Memory B cell (primary cell): ENCODE results near the gene MAPK4.
"Not testable (repeated sequence)": the region's sequence is repeated elsewhere in the genome, so short reads cannot be mapped to it uniquely, and the experiment has no call there.

ENCODE experiments used
- ATAC-seq: fragments of 150-1000 bp; cut with Tn5 transposase; 2 replicates; pipeline ENCODE4 v1.10.0; 2021; ENCODE audit warnings: low read depth, mild to moderate bottlenecking, moderate library complexity
- DNase-seq, 2 donors: peaks; one replicate each; pipeline ENCODE4 v3.0.0; 2022; ENCODE audit warnings: low spot score in 2 of 2
- H3K27ac Mint-ChIP-seq: one replicate; pipeline ENCODE4 v1.8.0; 2022; ENCODE audit warnings: mild to moderate bottlenecking, moderate library complexity, mixed read lengths
- H3K27me3 Mint-ChIP-seq: one replicate; pipeline ENCODE4 v1.8.0; 2022; ENCODE audit warnings: mixed read lengths
- H3K36me3 Mint-ChIP-seq: one replicate; pipeline ENCODE4 v1.8.0; 2022; ENCODE audit warnings: mild to moderate bottlenecking, mixed read lengths
- H3K4me1 Mint-ChIP-seq: one replicate; pipeline ENCODE4 v1.8.0; 2022; ENCODE audit warnings: mixed read lengths
- H3K4me3 Mint-ChIP-seq: one replicate; pipeline ENCODE4 v1.8.0; 2022; ENCODE audit warnings: mild to moderate bottlenecking, moderate library complexity, mixed read lengths
- H3K9me3 Mint-ChIP-seq: one replicate; pipeline ENCODE4 v1.8.0; 2022; ENCODE audit warnings: mixed read lengths

MAPK4 gene

GRCh38 chr18:50560681-50561629 lies 1.1 kb downstream of the MAPK4 start:
- peaks cover under 1% of the 10 kb centered on the region for H3K36me3 Mint-ChIP-seq
- no peak overlapping the region for H3K27ac Mint-ChIP-seq
- DNase-seq (no peak), ATAC-seq (no peak)
- H3K4me3 Mint-ChIP-seq: peak overlapping the region; percentile 63
- H3K9me3 Mint-ChIP-seq: peaks cover 3% of the 10 kb centered on the region
- H3K27me3 Mint-ChIP-seq: peaks cover 23% of the 10 kb centered on the region
- no peaks in the 10 kb centered on the region for H3K4me1 Mint-ChIP-seq

GRCh38 chr18:50562258-50562657 lies 2.4 kb downstream of the MAPK4 start:
- not testable (repeated sequence) for H3K27ac Mint-ChIP-seq, H3K36me3 Mint-ChIP-seq, H3K4me3 Mint-ChIP-seq, DNase-seq, ATAC-seq, H3K9me3 Mint-ChIP-seq, H3K4me1 Mint-ChIP-seq
- peaks cover 23% of the 10 kb centered on the region for H3K27me3 Mint-ChIP-seq

GRCh38 chr18:50562686-50563085 lies 2.8 kb downstream of the MAPK4 start:
- no peak for DNase-seq
- H3K27ac Mint-ChIP-seq: no peak overlapping the region
- H3K4me1 Mint-ChIP-seq: no peaks in the 10 kb centered on the region
- no peak for ATAC-seq
- no peaks in the 10 kb centered on the region for H3K9me3 Mint-ChIP-seq
- peaks cover 21% of the 10 kb centered on the region for H3K27me3 Mint-ChIP-seq
- H3K36me3 Mint-ChIP-seq: no peaks in the 10 kb centered on the region
- no peak overlapping the region for H3K4me3 Mint-ChIP-seq

- Mint-ChIP-seq H3K4me1 (no peaks in the 10 kb centered on the region), H3K27ac (no peak overlapping the region), H3K9me3 (peaks cover under 1% of the 10 kb centered on the region), H3K27me3 (peaks cover 17% of the 10 kb centered on the region), H3K4me3 (no peak overlapping the region), H3K36me3 (no peaks in the 10 kb centered on the region)
- DNase-seq (no peak), ATAC-seq (no peak)
These were observed 3.5 kb downstream of the MAPK4 start for GRCh38 chr18:50563376-50563775.

- Mint-ChIP-seq H3K27me3 (peaks cover 6% of the 10 kb centered on the region), H3K9me3 (peaks cover 5% of the 10 kb centered on the region)
These were observed 10.0 kb downstream of the MAPK4 start for GRCh38 chr18:50569930-50570329.

GRCh38 chr18:50571606-50572005 lies 11.7 kb downstream of the MAPK4 start:
- ATAC-seq (no peak), DNase-seq (no peak)
- Mint-ChIP-seq H3K9me3 (peaks cover 5% of the 10 kb centered on the region), H3K27ac (no peak overlapping the region), H3K36me3 (peaks cover 3% of the 10 kb centered on the region), H3K27me3 (peaks cover 5% of the 10 kb centered on the region), H3K4me3 (no peak overlapping the region), H3K4me1 (no peaks in the 10 kb centered on the region)

More at GRCh38 chr18:50569930-50570329, 10.0 kb downstream of the MAPK4 start:
- DNase-seq (no peak), ATAC-seq (no peak)
- Mint-ChIP-seq H3K4me3 (no peak overlapping the region), H3K4me1 (no peaks in the 10 kb centered on the region), H3K36me3 (peaks cover 3% of the 10 kb centered on the region), H3K27ac (no peak overlapping the region)

- H3K4me1 Mint-ChIP-seq, H3K4me3 Mint-ChIP-seq, H3K27ac Mint-ChIP-seq, ATAC-seq, H3K9me3 Mint-ChIP-seq, DNase-seq, H3K27me3 Mint-ChIP-seq, H3K36me3 Mint-ChIP-seq: not testable (repeated sequence)
These were observed 13.3 kb downstream of the MAPK4 start for GRCh38 chr18:50573196-50573595.

DNA sequence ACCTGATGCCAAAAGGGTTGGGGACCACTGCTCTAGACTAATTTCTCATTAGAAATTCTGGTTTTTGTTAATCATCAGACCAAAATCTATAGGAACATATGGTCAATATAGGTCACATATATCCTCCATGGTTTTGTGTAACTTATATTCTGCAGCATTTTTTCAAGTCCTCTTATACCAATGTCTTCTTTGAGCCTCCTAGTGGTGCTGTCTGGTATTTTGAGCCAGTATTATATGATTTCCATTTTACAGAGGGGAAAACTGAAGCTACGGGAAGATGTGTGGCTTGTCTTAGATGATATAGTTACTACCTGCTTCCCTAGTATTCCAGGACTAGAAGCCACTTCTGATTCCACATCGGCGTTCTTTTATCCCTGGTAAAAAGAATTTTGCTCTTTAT lies 13.8 kb downstream of the MAPK4 start:
- peaks cover 7% of the 10 kb centered on the region for H3K9me3 Mint-ChIP-seq
- H3K27me3 Mint-ChIP-seq: peaks cover 7% of the 10 kb centered on the region
- no peaks in the 10 kb centered on the region for H3K4me1 Mint-ChIP-seq
- no peak overlapping the region for H3K4me3 Mint-ChIP-seq
- no peak overlapping the region for H3K27ac Mint-ChIP-seq
- H3K36me3 Mint-ChIP-seq: peaks cover under 1% of the 10 kb centered on the region
- no peak for ATAC-seq
- DNase-seq: no peak

GRCh38 chr18:50578030-50578429 lies 18.1 kb downstream of the MAPK4 start:
- H3K27me3 Mint-ChIP-seq: peaks cover 17% of the 10 kb centered on the region
- peaks cover 9% of the 10 kb centered on the region for H3K9me3 Mint-ChIP-seq
- H3K27ac Mint-ChIP-seq: no peak overlapping the region
- ATAC-seq (no peak), DNase-seq (no peak)
- H3K4me1 Mint-ChIP-seq: no peaks in the 10 kb centered on the region
- H3K4me3 Mint-ChIP-seq: no peak overlapping the region
- H3K36me3 Mint-ChIP-seq: no peaks in the 10 kb centered on the region

DNA sequence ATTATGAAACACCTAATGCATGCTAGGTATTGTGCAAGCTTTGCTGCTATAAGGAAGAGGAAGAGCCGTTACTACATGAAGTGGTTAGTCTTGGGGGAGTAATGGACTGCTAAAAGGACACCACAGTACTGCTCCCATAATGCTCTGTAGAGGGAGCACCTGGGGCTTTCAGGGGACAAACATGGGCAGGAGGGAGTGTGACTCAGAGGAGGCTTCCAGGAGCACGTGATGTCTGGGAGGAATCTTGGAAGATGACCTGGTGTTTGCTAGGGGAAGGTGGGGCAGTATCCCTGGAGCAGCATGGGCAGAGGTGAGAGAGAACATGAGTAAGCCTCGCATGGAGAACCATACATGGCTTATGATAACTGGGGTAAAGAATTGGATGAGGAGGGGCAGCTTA lies 18.8 kb downstream of the MAPK4 start:
- ATAC-seq (no peak), DNase-seq (no peak)
- no peaks in the 10 kb centered on the region for H3K36me3 Mint-ChIP-seq
- peaks cover 10% of the 10 kb centered on the region for H3K9me3 Mint-ChIP-seq
- H3K4me1 Mint-ChIP-seq: no peaks in the 10 kb centered on the region
- H3K4me3 Mint-ChIP-seq: no peak overlapping the region
- H3K27ac Mint-ChIP-seq: no peak overlapping the region
- peaks cover 17% of the 10 kb centered on the region for H3K27me3 Mint-ChIP-seq

GRCh38 chr18:50579061-50579774 lies 19.3 kb downstream of the MAPK4 start:
- Mint-ChIP-seq H3K9me3 (peaks cover 10% of the 10 kb centered on the region), H3K27me3 (peaks cover 17% of the 10 kb centered on the region), H3K4me1 (no peaks in the 10 kb centered on the region), H3K27ac (no peak overlapping the region), H3K36me3 (no peaks in the 10 kb centered on the region), H3K4me3 (no peak overlapping the region)
- no peak for ATAC-seq
- DNase-seq: no peak

DNA sequence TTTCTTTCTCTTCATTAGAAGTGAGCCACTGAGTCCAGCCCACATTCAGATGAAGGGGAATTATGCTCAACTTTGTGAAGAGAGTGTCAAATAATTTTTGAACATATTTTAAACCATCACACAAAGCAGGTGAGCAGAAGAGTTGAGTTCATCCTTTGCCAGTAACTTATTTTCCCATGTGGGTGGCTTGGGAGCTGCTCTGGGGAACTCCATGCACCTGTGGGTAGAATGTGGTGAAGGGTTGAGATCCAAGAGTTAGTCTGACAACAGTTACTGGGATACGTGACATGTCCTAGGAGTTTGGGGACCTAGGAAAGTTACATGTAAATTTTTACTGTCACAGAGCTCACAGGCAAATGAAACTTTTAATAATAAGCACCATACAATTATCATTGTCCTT lies 21.6 kb downstream of the MAPK4 start:
- Mint-ChIP-seq H3K9me3 (peaks cover 10% of the 10 kb centered on the region), H3K4me3 (no peak overlapping the region), H3K27ac (no peak overlapping the region), H3K27me3 (peaks cover 14% of the 10 kb centered on the region), H3K36me3 (no peaks in the 10 kb centered on the region), H3K4me1 (no peaks in the 10 kb centered on the region)
- no peak for ATAC-seq
- no peak for DNase-seq

- Mint-ChIP-seq H3K4me3 (no peak overlapping the region), H3K27ac (no peak overlapping the region), H3K4me1 (no peaks in the 10 kb centered on the region), H3K27me3 (peaks cover 14% of the 10 kb centered on the region), H3K36me3 (no peaks in the 10 kb centered on the region), H3K9me3 (peaks cover 10% of the 10 kb centered on the region)
- ATAC-seq (no peak), DNase-seq (no peak)
These were observed 22.6 kb downstream of the MAPK4 start for GRCh38 chr18:50582500-50582899.

- Mint-ChIP-seq H3K27ac (no peak overlapping the region), H3K9me3 (peaks cover 3% of the 10 kb centered on the region), H3K36me3 (no peaks in the 10 kb centered on the region), H3K4me3 (no peak overlapping the region), H3K4me1 (no peaks in the 10 kb centered on the region), H3K27me3 (peaks cover 3% of the 10 kb centered on the region)
- no peak for ATAC-seq
- no peak for DNase-seq
These were observed 26.8 kb downstream of the MAPK4 start for GRCh38 chr18:50586710-50587109.
